GM21529 (cell line): ENCODE results near the gene RASGRF1.
"Not testable (repeated sequence)": the region's sequence is repeated elsewhere in the genome, so short reads cannot be mapped to it uniquely, and the experiment has no call there.

Experiments
- ATAC-seq: cut with Tn5 transposase; IDR thresholded peaks from one replicate; pipeline ENCODE4 v1.9.1; 2021; ENCODE audit not compliant: unreplicated experiment

The RASGRF1 gene

DNA sequence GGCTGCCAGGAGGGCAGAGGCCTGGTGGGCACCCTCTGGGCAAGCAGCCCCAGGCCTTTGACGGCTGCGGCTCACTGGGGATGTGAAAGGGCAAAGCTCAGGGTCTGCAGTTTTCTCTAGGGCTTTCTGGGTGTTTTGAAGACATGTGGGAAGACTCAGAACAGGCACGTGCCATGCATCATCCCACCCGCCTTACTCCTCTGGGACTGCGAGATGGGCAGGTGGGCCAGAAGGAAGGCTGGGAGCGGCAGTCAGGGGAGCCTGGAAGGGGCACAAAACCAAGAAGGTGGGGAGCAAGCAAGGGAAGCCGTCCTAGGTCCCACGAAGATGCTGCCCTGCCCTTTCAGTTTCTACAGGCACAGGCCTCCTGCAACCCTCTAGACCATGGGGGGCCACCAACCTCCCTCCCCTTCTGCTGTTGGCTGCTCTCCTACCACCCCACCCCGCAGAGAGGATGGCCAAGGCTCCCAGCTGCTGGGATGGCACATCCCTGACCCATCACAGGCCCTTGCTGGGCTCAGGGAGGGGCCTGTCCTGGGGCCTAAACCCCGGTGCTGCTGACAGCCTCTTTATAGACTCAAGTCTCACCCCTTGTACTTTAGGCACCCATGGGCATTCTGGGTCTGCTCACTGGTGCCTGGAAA, 73.9 kb downstream of the RASGRF1 start:
- ATAC-seq = no peak

DNA sequence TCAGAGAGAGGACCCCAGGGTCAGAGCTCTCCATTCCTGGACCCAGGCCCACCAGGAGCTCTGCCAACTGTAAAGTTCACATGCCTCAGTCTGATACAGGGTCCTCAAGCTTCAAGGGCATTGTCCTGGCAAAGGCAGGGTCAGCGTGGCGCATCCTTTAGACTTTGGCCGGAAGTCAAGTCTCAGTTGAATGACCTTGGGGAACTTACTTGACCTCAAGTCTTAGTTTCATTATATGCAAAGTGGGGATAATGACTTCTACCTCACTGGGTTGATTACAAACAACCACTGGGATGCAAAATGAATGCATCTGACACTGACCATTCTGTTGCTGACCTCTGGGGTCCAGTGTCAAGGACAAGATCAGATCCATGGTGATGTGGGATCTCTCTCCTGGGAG, 75.2 kb downstream of the RASGRF1 start:
- ATAC-seq = no peak

DNA sequence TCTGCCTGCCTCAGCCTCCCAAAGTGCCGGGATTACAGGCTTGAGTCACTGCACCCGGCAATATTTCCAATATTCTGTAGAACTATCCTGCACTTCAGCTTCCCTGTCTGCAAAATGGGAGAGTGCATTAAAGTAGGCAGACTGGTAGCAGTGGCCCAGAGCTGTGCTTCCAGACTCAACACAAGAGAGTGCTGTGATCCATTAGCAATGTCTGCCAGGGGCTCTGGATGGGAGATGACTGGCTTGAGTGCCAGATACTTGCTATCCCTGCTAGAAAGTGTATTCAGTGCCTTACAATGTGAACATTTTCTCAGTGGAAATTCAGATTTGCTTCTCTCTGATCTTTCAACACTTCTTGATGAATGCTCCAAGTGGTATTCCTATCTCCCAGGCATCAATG, 80.3 kb downstream of the RASGRF1 start:
- ATAC-seq = no peak

DNA sequence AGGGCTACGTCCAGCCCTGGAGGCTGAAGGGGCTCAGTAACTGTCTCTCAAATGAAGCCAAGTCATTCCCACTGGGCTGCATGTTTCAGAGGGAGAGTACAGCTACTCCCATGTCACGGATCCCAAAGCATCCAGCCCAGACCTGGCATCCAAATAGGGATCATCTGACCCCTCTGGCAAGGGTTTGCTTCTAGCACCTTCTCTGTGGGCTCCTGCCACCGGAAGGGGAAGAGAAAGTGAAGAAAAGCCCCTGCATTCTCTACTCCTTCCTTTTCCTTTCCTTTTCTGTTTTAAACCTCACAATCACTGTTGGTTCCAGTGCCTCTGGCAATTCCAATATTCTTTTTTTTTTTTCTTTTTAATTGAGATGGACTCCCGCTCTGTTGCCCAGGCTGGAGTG, 81.2 kb downstream of the RASGRF1 start:
- ATAC-seq = no peak

DNA sequence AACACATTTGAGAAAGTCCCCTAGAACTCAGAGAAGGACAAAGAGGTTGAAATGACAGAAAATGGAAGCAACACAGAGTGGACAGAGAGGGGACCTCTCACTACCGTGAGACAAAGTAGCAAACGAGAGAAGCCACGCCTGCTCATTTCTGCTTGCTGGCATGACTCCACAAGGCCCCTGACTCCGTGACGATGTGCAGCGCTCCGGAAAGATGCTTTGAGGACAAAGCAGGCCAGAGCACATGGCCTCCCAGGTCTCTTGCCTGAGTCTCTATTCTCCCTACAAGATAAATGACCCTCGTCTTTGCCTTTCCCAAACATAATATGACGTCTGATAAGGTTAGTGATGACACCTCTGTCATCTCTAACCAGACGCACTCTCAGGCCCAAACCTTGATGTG, 81.9 kb downstream of the RASGRF1 start:
- ATAC-seq = no peak

DNA sequence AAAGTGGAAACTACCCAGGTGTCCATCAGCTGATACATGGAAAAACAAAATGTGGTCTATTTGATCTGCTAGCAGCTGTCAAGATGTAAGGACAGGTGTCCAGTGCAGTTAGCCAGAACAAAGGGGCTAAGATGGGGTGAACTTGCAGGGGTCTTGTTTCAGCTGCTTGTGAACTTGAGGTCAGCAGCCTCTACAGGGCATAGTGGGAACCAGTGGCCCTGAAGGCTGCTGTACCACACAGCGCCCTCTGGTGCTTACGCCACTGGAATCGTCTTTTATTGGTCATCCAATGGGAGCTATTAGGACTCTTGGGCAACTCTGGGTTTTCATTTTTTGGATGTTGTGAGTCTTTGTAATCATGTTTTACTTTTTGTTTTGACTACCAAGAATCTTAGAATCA, 83.5 kb downstream of the RASGRF1 start:
- ATAC-seq = no peak

DNA sequence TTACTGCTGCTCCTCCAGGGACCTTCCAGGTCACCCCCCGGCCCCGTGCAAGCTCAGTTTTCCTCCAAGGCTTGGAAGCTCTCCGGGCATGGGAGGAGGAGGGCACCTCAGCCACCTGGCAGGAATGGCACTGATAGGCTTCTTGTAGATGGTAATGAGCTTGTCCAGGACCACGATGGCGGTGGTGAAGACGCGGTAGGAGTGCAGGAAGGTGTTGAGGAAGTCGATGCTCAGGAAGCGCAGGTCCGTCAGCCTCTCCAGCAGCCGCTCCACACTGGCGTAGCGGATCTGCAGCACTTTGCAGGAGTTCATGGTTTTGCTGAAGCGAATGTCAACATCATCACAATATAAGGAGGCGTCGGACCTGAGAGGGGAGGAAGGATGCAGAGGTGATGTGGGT, 84.5 kb downstream of the RASGRF1 start:
- no peak for ATAC-seq

DNA sequence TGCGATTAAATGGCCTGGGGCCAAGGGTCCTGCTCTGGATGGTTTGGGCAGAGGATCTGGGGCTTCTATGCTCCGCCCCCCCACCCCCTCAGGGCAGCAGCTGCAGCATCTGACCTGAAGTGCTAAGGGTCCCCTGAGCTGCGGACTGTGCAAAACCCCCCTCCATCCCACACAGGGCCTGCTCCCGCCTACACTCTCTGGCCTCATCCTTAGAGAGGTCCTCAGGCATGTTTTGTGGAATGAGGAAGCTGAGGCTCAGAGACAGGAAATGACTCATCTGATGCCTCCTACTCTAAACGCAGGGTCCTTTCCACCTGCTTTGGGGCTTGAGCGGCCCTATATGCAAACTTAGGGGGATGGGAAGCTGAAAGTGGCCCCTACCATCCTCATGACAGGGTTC, 86.2 kb downstream of the RASGRF1 start:
- ATAC-seq = peak; percentile 89

DNA sequence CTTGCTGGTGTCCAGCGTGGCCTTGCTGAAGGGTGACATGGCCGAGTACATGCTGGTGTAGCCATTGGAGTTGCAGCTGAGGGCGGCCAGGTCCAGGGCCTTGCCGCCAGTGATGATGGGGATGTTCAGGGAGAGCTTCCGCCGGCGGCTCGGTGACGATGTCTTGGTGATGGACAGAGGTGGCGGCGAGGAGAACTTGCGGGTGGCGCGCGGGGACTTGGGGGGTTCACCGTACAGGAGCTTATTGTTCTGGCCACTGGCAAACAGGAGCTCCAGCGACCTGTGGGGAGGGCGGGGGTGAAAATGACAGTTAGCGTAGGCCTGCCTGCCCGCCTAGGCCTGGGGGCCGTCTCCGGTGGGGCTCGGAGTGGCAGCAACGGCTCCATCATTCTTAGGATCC, 86.7 kb downstream of the RASGRF1 start:
- ATAC-seq = no peak

DNA sequence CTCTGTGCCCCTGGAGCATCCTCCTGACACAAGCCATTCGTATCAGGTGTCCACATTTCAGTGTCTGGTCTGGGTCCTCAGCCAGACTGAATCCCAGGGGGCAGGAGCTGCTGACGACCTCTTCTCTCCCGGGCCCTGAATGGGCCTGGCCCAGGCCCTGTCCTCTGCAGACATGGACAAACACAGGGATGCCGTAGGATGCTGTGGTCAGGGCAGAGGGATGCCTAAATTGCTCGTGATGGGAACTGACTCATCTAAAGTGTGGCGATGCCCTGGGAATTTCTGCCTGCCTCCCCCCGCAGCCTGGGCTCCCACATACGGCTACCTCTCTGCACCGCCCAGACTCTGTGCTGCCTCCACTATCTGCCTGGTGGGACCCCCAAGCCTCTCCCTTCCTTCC, 87.3 kb downstream of the RASGRF1 start:
- ATAC-seq = no peak

DNA sequence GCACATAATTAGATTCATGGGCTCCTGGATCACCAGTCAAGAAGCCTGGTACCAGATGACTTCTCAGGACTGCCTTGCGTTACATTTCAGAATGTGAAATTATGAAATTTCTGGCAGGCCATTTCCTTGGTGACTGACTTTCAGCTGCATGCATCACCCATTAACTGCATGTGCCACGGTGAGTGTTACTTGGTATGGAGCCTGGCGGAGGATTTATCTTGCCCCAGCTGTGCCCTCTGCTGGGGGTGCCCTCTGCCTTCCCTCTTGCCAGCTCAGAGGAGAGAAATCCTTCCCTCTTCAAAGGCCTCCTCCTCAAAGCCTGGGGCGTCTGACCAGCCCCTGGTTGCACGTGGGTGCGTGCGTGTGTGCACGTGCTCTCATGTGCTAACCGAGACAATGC, 88.0 kb downstream of the RASGRF1 start:
- no peak for ATAC-seq

DNA sequence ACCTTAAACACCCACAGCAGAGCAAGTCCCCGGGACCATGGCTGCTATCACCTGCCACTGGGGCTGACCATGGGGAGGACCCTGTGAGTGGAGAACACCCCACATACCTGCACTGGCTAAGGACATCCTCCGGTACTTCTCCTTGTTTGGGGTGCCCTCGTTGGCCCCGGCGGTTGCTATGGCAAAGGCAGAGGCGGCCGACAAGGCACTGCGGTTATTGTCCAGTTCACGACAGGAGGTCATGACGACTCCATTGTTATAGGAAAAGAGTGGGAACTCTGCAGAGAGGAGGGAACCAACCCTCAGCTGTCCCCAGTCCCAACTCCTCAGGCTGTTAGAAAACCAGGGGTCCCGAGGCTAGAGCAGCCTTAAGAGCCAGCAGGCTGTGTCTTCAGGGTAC, 90.9 kb downstream of the RASGRF1 start:
- ATAC-seq = no peak

DNA sequence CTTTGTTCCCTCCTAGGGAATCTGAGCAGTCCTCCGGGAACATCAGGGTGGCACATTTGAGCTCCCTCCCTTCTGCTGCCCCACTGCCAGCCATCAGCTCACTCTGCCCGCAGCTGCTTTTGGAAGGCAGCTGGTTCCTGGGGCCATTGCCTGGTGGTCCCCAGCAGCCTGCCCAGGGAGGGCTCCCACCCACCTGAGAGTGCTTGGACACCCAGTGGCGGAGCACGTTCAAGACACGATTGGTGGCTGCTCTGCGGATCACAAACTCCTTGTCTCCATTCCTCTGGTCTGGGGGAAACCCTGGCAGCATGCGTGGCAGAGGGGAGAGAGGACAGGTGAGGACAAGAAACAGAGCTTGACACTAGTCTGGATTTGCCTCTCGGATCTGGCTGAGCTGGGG, 92.1 kb downstream of the RASGRF1 start:
- no peak for ATAC-seq

DNA sequence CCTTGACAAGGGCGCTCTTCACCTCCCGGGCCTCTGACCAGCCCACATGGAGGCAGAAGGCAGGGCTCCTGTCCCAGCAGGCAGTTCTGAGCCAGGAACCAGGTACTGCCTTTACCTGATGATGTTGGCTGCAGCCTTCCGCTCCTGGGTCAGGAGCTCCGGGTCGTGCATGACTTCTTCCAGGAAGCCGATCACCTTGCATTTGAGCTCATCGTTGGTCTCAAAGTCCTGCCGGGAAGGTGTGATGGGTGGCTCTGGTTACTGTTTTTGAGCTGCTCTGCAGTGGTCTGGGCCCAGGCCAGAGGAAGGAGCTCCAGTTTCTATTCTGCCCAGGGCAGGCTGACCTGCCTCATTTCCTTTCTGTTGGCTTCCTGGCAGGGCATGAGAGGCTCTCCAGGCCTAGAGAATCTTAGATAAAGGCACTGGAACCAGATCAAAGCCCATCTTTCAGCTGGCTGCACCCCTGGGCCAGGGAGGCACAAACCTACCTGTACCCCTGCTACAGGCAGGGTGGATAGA, 92.5 kb downstream of the RASGRF1 start:
- ATAC-seq = no peak

DNA sequence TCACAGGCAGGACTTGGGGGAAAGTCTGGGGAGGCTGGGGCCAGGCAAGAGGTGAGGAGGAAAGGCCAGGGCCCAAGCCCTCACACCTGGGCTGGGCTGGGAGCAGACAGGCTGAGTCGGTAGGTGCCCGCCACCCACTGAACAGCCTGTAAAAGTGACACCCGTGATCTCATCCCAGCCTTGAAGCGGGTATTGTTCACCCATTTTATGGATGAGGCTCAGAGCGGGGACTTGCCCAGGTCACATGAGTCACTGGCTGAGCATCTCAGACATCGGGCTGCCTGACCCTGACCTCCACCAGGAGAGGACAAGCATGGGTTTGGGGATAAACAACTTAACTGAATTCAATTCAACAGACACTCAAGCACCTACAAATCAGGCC, 93.7 kb downstream of the RASGRF1 start:
- ATAC-seq = no peak

DNA sequence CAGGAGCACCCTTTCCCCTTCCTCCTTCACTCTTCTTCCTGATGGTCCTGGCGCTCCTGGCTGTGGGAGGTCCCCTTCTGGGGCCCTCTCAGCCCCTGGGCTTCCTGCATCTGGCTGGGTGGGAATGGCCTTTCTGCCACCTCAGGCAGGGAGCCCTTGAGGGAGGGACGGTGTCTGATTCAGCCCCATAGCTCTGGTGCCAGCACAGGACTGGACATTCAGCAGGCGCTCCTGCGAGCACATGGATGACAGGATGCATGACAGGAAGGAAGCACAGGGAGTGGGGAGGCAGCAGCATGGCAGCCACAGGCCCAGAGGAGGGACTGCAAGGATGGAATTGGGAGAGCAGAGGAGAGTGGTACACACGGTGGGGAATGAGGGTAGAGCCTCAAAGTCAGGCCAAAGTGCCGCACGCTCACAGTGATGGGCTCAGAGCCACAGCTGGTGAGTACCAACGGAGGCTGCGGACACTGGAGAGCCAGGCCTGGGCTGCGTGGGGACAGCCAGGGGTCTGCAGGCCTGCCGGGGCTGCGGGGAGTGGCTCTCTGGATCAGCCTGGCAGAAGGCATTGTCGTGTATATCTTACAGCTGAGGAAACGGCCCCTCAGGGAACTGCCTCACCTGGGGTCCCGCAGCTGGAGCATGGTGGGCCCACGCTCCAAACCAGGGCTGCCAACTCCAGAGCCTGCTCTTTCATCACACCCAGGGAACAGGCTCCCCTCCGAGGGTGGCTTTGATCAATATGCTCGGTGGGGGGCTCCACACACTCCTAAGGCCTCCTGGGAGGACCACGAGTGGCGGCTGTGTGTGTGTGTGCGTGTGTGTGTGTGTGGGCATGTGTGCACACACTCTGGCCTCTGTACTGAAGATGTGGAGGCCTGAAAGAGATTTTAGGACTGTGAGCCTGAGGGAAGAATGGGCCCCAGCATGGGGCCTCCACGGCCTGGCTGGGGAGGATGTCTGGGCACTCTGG, 94.4 kb downstream of the RASGRF1 start:
- no peak for ATAC-seq

DNA sequence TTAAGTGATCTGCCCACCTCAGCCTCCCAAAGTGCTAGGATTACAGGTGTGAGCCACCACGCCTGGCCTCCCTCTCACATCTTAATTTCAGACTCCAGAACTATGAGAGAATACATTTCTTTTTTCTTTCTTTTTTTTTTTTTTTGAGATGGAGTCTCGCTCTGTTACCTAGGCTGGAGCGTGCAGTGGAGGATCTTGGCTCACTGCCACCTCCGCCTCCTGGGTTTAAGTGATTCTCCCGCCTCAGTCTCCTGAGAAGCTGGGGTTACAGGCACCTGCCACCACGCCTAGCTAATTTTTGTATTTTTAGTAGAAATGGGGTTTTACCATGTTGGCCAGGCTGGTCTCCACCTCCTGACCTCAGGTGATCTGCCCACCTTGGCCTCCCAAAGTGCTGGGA, 95.4 kb downstream of the RASGRF1 start:
- ATAC-seq = not testable (repeated sequence)

DNA sequence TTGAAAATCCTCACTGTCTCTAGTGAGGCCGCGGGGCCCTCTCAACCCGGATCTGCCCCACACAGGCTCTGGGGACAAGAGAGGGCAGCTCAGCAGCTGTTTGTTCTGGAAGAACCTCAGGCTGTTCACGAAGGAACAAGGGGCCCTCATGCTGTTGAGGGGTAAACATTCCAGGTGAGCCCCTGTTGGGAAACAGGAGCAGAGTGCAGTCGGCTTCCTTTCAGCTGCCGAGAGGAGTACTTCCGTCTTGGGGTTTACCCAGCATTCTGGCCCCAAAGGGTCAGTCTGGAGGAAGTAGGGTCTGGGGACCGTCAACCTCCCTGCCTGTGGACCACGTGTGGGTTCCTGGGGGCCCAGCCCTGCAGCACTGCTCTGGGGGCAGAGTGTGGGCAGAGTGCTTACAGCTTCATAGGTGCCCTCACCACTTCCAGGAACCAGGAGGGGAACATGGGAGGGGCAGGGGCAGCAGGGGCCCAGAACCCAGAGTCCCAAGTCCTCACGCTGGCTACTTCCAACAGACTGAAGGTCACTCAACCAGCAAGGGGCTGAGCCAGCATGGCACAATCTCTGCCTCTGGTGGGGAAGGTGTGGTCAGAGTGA, 96.5 kb downstream of the RASGRF1 start:
- no peak for ATAC-seq

DNA sequence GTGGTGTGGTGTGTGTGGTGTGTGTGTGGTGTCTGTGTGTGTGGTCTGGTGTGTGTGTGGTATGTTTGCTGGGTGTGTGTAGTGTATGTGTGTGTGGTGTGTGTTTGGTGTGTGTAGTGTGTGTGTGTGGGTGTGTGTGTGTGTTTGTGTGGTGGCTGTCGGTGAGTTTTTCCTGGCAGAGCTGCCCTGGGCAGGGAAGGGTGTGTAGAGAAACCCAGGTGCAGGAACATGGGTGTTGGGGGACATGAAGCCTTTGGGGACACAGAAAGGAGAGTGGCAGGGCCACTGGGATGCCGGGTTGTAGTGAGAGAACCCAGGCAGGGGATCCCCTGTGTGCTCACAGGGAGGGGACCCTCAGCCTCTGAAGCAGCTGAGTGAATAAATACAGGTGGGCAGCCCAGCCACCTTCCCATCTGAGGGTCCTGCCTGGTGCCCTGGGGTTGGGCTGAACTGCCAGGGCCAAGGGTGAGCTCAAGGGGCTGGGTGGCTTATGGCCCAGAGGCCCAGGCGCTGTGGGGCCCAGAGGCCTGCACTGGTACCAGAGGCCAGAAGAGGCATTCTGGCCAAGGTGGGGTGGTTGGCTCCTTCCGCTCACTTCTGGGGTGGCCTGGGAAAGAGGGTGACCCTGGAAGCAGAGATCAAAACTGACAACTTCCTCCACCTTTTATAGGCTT, 97.2 kb downstream of the RASGRF1 start:
- ATAC-seq = no peak

DNA sequence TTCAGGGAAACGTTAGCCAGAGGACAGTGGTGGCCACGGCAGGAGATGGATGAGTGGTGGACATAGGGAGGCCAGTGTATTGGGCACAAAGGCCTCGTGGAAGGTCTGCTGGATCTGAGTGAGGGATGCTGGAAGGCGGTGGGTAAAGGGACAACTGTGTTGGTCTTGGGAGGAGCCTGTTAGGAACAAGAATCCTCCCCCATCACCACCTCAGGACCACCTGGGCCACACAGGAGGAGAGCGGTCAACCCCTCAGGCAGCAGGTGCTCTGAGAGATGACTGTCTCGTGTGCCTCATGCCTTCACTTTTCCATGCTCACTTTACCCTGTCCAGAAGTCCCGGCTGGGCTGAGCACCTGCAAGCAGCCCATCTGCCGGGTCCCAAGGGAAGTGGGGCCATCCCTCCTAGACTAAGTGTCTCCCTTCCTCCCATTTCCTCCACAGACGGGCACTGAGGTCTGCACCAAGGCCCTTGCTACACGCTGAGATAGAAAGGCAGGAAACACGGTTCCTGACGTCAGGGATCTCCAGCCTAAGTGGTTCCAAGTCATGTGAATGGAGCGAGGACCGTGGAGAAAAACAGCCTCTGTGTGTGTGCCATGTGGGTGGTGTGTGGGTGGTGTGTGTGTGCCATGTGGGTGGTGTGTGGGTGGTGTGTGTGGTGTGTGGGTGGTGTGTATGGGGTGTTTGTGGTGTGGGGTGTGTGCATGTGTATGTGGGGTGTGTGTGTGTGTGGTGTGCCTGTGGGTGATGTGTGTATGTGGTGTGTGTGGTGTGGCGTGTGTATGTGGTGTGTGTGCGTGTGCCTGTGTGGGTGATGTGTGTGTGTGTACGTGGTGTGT, 97.9 kb downstream of the RASGRF1 start:
- ATAC-seq = no peak
